Embryonic facial prominence (tissue), 1 donor: ENCODE data around the gene PI3.
"Not testable (repeated sequence)": the region's sequence is repeated elsewhere in the genome, so short reads cannot be mapped to it uniquely, and the experiment has no call there.

Experiments used
- DNase-seq: peaks from one replicate; pipeline ENCODE4 v3.0.0-alpha.2; 2016; ENCODE audit errors: extremely low spot score

The PI3 gene

DNA sequence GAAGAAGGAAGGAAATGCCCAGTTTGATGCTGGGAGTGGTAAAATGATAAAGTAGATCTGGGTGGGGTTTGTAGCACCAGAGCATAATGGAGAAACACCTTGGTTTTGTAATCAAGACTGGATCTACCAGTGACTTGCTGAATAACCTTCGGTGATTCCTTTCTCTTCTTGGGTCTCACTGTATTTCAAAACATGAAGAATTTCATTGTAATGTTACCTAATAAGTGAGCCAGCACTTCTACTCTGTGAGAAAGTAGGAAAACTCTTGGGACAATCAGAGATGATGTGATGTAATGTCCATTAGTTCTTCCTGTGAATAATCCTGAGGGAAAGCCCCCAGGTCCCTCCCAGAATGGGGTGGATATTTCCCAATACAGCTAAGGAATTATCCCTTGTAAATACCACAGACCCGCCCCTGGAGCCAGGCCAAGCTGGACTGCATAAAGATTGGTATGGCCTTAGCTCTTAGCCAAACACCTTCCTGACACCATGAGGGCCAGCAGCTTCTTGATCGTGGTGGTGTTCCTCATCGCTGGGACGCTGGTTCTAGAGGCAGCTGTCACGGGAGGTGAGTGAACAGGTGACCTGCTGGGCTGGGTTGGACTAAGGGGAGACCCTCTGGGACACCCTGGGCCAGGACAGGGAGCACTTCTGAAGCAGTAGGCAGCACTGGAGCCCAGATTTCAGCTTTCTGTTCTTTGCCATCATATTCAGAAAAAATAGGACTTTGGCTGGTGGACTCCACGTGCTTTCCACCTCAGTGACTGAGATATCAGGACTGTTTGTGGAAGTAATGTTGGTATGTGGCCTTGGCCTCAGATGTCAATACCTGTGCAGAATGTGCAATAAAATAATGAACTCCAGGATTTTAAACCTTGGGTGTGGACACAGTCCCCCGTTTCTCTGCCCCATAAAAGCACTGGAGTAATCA, at the start of gene PI3:
Gene PI3, plus strand, starts transcription at position 469 of the 931 bp plus-strand sequence. Its CDS starts 21 bp downstream, at position 490.
- no peak for DNase-seq

GRCh38 chr20:45128099-45128498, 46.6 kb upstream of the PI3 start:
- DNase-seq = no peak

GRCh38 chr20:45136911-45137310, 37.8 kb upstream of the PI3 start:
- DNase-seq = no peak

- DNase-seq = no peak
Measured at GRCh38 chr20:45138561-45139300, 36.0 kb upstream of the PI3 start.

DNA sequence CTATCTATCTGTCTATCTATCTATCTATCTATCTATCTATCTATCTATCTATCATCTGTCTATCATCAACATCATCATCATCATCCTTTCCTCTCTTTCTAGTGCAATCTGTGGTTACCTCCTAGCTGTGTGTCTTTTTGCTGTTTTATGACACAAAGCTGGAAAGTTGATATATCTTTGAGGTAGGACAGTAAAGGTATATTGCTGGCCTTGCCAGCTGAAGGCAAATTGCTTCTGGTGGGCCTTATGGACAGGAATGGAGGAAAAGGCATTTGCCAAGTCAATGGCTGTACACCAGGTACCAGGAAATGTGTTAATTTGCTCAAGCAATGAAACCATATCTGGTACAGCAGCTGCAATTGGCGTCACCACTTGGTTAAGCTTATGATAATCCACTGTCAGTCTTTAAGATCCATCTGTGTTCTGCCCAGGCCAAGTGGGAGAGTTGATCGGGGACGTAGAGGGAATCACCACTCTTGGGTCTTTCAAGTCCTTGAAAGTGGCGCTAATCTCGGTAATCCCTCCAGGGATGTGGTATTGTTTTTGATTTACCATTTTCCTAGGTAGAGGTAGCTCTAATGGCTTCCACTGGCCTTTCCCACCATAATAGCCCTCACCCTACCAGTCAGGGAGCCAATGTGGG, 34.8 kb upstream of the PI3 start:
- DNase-seq = not testable (repeated sequence)

GRCh38 chr20:45140836-45141235, 33.9 kb upstream of the PI3 start:
- DNase-seq = no peak

GRCh38 chr20:45149062-45149461, 25.6 kb upstream of the PI3 start:
- DNase-seq = no peak

DNA sequence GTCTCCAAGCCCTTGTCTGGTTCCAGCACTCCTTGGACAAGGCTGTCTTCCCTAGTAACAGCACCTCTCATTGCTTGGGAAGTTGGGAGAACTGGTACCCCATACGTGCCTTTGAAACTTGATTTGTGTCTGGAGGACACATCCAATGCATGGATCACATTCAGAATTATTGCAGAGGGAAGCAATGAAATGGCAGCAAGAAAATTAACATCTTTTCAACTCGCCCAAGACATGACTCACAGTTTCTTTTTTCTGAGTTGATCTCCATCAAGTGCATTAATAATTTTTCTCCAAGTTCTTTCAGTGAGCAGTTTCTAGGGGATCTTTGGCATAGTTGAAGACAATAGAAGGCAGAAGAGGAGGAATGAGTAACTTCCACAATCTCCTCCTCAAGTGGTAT, 22.3 kb upstream of the PI3 start:
- DNase-seq = no peak

DNA sequence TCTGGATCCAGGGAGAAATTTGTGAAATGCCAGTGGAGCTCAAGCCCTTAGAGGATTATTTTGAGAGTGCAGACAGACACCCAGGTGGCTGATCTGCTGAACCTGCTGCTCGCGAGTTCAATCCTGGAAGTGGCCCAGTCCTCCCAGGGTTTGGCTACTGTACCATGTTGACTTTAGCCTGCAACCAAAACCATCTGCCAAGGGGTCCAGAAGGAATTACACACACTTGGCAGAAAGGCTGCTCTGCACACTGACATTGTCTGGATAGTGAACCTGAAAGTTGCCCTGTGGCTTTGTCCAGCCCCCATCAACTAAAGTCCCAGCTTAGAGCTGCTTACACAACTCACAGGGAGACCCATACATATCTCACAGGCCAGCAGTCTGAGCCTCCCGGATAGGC, 21.6 kb upstream of the PI3 start:
- DNase-seq = no peak

DNA sequence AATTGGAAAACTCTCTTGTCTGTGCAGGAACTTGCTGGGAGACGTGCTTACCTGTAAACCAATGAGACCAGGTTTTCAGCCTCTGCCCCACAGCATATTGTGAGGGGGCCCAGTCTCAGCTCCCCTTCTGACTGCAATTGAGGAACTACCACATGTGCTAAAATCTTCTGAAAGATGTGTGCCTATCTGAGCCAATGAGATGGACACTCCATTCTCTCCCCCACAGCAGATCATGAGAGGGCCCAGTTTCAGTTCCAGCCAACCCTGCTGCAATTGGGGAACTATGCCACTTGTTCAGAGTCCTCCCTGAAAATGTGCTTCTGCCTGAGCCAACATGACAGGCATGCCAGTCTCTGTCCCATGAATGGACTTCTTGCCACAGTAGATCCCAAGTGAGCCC, 20.9 kb upstream of the PI3 start:
- no peak for DNase-seq

DNA sequence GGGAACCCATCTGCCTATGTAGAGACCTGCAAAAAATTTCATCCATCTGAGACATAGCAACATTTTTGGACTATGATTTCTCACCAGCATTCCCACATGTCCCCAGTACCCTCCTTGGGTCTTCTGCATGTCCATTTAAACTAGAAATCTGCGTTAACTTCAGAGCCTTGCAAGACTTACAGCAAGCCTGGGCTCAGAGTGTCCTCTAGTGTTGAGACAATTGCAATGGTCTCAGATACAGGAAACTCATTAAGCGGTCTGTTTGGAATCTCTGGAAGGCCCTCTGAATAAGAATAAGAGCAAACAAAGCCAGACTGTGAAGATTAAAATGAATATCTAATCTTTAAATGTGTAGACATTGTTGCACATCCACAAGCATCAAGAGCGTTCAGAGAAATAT, 20.5 kb upstream of the PI3 start:
- no peak for DNase-seq

DNA sequence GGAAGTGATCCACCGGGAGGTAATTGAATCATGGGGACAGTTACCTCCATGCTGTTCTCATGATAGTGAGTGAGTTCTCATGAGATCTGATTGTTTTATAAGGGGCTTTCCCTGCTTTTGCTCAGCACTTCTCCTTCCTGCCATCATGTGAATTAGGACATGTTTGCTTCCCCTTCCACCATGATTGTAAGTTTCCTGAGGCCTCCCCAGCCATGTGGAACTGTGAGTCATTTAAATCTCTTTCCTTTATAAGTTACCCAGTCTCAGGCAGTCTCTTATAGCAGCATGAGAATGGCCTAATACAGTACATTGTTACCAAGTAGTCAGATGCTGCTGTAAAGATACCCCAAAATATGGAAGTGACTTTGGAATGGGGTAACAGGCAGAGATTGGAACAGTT, 19.9 kb upstream of the PI3 start:
- DNase-seq = not testable (repeated sequence)

DNA sequence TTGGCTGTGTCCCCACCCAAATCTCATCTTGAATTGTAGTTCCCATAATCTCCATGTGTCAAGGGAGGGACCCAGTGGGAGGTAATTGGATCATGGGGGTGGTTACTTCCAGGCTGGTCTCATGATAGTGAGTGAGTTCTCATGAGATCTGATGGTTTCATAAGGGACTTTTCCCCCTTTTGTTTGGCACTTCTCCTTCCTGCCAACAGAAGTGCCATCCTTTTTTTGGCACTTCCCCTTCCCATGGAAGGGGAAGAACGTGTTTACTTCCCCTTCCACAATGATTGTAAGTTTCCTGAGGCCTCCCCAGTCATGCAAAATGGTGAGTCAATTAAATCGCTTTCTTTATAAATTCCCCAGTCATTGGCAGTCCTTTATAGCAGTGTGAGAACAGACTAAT, 18.0 kb upstream of the PI3 start:
- DNase-seq = no peak

DNA sequence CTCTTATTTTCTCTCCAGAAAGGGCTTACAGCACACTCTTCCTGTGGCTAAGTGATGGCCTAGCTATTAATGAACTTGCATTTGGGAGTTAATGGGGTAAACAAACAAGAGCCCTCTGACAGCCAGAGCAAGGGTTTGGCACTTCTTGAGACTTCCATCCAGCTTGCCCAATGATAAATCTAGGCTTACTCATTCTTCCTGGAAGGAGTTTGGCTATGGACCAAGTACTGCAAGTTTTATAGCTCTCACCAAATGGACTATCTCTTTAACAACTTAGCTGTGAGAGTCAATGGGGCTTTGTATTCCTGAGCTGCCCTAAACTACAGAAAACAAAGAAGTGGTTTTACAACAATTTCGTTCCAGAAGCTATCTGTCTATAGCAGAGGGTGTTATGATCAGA, 16.7 kb upstream of the PI3 start:
- DNase-seq = no peak

DNA sequence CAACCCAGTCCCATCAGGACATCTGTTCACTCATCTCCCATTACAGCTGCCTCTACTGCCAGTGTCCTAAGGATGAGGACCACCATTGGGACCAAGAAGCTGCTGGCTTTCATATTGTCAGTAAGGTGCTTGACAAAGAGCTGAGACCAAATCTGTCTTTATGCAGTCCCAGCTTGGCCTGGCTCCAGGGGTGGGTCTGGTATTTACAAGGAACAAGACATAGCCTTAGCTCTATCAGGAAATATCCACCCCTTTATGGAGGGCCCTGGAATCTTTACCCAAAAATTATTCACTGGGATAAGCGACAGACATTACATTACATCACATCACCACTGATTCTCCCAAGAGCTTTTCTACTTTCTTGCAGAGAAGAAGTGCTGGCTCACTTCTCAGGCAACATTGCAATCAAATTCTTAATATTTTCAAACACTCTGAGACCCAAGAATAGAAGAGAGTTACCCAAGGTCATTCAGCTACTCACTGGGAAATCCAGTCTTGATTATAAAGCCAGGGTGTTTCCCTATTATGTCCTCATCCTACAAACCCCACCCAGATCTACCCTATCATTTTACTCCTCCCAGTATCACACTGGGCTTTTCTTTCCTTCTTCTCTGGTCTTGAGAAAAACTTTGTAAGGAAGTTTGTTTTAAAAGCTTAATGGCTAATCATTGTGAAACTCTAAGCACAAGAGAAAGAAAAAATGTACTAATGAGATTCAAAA, 11.5 kb upstream of the PI3 start:
- no peak for DNase-seq

DNA sequence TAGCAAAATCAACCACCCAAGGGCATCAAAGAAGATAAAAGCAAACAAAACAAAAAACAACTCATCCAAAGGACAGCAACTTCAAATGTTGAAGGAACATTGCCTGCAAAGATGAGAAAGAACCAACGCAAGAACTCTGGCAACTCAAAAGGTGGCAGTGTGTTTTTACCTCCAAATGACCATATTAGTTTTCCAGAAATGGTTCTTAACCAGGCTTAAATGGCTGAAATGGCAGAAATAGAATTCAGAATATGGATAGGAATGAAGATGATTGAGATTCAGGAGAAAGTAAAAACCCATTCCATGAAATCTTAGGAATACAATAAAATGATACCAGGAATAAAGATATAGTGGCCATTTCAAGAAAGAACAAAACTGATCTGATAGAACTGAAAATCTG, 9.8 kb upstream of the PI3 start:
- no peak for DNase-seq

GRCh38 chr20:45173522-45173921, 1.2 kb upstream of the PI3 start:
- no peak for DNase-seq

DNA sequence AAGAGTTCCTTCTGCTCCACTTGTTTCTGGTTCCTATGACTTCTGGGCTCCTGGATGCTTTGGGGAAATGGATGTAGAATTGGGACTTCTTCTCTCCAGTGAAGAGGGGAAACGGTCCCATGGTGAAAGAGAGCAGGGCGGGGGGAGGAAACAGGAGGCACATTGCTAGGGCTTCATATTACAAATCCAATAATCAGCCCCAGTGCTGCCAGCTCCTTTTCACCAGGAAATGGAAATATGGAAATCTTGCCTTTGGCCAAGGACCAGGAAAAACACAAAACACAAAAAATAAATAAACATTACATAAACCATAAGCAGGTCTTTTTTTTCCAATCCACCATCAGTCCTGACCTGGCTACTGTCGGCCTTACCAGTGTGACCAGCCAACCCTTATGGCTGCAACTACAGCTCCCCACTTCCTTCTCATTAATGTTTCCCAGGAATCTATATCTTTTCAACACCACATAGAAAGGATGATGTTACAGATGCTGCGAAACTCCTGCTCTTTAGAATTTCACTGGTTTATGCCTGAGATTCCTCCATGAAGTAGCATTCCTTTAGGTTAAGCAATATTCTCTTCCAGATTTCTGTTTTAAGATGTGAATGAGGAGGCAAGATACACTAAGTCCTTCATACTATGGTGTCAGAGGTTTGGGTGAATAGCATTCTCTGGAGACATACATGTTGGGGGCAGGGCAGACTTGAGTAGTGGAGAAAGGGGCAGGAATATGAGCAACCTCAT, 2.0 kb downstream of the PI3 start:
- no peak for DNase-seq

DNA sequence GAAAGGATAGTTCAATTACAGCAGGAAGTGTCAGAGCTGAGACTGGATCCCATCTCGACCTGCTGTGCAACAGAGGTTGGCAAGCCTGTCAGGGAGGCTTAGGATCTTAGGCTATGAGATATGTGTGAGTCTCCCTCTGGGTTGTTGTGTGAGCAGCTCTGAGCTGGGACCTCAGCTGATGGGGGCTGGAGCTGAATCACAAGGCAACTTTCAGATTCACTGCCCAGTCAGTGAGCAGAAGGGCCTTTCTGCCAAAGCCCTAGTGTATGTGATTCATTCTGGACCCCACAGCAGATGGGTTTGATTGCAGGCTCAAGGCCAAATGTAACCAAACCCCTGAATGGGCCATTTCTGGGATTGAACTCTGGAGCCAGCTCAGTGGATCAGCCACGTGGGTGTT, 4.5 kb downstream of the PI3 start:
- no peak for DNase-seq

GRCh38 chr20:45181639-45182038, 6.9 kb downstream of the PI3 start:
- no peak for DNase-seq

- DNase-seq = no peak
Measured at GRCh38 chr20:45183084-45183483, 8.4 kb downstream of the PI3 start.
